ENCODE data around the gene PATJ.
A peak's percentile ranks its signal among the peaks of the same experiment; 100 is the strongest.
"Not testable (repeated sequence)": the region's sequence is repeated elsewhere in the genome, so short reads cannot be mapped to it uniquely, and the experiment has no call there.

Gene PATJ

DNA sequence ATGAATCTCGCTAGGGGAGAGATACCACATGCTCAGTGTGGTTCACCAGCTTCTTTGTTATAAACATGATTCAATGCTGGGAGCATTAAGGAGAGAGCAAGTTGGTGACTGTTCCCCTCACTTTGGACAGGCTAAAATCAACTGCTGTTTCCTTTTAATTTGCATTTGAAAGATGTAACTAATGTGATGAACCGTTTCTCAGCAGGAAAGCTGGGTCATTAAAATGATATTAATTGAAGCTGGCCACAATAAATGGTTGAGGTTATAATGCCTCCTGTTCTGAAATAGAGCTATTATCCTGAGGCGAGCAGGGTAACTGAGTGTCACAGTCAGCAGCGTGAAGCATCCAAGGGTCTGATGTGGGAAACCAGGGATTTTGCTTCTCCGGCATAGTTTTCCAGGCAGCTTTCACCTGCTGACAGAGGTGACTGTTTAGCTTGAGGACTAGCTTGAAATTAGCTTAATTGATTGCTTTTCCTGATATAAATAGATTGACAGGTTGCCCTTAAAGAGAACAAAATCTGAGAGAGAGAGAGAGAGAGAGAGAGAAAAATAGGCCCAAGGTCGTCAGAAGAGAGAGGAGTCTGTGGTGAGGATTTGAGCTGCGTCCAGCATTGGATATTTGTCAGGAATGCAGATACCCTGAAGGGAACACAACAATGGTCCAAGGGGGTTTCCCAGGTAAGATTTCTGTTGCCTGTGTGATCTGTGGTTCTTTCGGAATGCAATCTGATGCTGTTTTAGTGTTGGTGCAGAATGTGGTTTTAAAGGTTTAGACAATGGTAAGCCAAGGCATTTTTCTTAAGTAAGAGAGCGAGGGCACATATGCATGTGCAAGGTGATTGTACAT, 209.7 kb downstream of the PATJ start:
- no peak for DNase-seq

DNA sequence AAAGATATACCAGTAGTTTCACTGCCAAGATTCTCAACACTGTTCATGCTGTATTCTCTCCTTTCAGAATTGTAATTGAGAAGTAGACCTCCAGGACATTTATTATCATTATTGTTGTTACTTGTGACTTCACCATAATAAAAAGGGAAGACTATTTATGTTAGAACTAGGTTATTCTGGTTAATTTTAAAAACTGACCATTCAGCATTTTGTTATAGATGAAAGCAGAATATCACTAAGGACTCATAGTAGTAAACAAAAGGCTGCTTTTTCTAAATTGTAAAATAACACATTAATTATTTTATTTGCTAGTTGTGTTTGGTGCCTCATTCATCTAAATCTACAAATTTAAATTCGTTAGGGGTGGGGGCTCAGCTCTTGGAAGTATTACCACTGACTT, 210.4 kb downstream of the PATJ start:
- DNase-seq, result no peak

- DNase-seq, result no peak
Observed at GRCh38 chr1:61953076-61953789, 211.0 kb downstream of the PATJ start.

DNA sequence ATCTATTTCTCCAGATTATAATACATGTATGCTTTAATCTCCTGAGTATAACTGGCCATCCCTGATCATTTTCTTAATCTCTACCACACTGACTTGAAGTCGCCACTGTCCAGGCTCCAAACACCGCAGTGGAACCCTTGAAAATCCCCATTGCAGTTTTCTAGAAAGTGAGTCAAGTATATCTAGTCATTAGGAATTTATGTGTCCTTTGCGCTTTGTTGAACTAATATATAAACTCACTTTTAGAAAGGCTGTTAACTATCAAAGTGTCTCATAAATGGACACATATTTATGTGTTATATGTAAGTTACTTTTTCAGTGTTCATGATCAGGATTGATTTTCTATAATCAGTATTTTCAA, 211.5 kb downstream of the PATJ start:
- no peak for DNase-seq

GRCh38 chr1:61955261-61955660, 213.0 kb downstream of the PATJ start:
- DNase-seq, result no peak

GRCh38 chr1:61956016-61956645, 213.9 kb downstream of the PATJ start:
- no peak for DNase-seq

DNA sequence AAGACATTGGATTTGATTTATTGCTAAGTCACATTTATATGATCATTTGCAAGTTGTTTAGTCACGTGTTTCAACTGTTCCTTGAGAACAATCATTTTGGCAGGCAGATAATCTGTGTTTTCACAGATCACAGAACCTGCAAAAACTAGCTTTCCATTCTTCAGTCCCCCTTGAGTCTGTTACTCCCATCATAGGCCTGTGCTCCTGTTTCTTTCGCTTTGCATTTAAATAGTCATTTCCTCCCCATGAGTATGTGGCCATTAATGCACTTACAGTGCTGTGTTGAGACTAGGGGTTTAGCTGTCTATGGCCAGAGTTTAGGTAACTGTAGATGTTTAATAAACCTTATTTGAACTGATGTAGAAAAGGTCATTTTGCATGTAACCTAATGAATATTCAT, 214.5 kb downstream of the PATJ start:
- no peak for DNase-seq

GRCh38 chr1:61961009-61961408, 218.7 kb downstream of the PATJ start:
- DNase-seq, result no peak

DNA sequence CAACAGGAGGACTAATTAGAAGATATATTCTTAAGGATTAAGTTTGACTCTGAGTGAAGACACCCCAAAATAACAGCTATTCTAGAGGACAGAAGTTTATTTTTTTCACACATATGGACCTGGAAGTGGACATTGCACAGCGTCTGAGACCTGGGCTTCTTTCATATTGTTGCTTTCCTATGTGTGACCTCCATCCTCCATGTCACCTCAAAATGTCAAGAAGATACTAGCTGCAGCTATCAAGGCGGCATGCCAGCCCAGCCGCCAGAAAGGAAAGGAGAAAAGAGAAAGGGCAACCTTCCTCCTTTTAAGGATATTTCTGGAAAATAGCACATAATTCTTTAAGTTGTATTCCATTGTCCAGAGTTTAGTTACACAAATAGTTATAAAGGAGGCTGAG, 220.4 kb downstream of the PATJ start:
- DNase-seq, result no peak

GRCh38 chr1:61966450-61967225, 224.4 kb downstream of the PATJ start:
- not testable (repeated sequence) for DNase-seq

GRCh38 chr1:61967750-61968149, 225.5 kb downstream of the PATJ start:
- DNase-seq, result no peak

DNA sequence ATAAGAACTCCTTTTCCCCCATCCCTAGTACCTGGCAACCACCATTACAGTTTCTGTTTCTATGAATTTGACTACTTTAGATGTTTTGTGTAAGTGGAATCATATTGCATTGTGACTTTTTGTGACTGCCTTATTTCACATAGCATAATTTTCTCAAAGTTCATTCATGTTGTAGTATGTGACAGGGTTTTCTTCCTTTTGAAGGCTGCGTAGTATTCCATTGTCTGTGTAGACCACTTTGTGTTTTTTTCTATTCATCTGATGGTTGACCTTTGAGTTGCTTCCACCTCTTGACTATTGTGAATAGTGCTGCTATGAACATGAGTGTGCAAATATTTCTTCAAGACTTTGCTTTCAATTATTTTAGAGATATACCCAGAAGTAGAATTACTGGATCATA, 226.6 kb downstream of the PATJ start:
- no peak for DNase-seq

DNA sequence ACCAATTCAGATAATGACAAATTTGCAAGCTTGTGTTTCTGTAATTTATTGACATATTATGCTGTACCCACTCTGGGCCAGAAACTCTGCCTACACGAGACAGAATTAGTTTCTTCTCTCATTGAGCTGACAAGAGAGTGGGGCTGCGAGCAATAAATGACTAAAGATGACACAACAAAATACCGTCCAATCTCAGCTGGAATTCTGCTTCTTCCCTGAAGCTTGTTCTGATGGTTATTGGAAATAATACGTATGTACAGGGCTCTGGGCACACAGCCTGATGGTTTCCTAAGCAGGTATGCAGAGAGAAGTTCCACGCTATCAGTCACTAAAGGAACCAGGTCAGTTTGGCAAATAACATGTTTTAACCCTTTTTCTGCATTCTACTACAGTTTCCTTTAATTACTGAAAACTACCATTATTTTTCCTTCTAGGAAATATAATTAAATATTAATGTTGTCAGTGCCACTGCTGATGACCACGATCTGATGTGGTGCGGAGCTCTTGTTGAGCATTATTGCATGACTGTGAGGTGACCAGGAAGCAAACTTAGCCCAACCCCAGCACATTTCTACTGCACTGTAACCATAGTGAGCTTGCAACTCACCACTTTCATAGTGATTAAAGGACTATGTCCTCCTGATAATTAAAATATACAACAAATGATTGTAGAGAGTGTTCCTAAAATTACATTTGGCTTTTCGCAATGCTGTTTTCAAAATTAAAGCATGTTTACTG, 231.0 kb downstream of the PATJ start:
- DNase-seq, result no peak

- no peak for DNase-seq
Observed at GRCh38 chr1:61975638-61976037, 233.4 kb downstream of the PATJ start.

GRCh38 chr1:61976566-61976965, 234.3 kb downstream of the PATJ start:
- DNase-seq, result no peak

DNA sequence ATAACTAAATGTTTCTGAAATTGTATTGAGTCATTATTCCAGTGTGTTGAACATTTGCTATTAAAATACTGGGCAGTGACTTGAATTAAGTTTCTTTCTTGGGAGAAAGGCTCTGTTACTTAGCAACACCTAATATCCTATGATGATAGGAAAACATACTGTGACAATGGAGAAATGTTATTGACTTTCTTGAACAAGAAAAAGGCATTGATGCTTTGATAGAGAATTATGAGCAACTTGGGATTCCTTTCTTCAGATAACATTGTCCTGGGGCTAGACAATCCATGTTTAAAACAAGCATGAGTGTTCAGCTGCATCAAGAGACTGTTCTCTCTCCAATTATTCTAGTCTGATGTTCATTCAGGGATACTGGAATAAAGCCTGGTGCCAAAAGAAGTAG, 236.5 kb downstream of the PATJ start:
- no peak for DNase-seq

GRCh38 chr1:61979729-61980128, 237.4 kb downstream of the PATJ start:
- DNase-seq, result no peak

DNA sequence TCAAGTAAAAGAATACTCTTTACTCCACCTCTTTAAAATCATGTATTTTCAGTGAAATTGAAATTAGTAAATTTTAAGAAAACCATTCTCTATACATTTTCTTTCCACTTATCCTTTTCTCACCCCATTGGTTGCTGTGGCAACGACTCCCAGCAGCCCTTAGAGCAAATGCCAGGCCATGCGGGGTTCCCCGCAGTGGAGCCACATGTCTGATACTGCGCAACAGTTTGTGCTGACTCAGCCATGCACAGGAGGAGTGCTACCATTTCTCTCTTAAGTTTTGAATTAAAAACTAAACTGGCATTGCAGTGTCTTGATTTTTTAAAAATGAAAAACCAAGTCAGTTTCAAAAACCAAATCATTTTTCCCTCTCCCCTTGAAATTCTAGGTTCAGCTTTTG, 238.3 kb downstream of the PATJ start:
- peak; percentile 72 for DNase-seq

DNA sequence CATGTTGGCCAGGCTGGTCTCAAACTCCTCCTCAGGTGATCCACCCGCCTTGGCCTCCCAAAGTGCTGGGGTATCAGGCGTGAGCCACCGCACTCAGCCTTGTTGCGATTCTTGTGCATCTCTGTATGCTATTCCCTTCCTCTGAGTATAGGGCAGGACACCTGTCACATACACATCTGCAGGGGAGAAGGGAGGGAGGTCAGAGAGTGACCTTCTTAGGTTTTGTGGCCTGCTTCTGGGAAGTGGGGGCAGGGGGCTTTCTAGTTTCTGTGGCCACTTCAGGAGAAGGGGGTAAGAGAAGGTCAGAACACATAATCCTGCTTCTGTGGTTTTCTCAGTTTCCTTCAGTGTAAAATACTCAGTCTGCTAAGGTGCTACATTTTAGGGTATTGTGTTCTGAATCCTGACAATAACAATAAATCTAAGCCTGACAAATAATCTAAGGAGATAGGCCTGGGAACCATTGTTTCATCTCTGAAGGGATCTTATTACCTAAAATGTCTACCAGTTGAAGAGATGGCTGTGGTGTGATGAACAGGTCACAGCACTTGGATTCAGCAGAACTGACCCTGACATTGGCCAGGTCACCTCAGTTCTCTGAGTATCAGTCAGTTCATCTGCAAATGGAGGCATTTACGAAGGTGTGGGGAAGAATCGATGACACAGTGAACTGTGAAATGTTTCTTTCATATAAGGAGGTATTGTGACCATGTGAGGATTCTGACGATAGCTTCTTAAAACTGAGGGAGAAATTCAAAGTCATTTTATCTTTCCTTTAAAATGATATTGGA, 239.8 kb downstream of the PATJ start:
- no peak for DNase-seq

DNA sequence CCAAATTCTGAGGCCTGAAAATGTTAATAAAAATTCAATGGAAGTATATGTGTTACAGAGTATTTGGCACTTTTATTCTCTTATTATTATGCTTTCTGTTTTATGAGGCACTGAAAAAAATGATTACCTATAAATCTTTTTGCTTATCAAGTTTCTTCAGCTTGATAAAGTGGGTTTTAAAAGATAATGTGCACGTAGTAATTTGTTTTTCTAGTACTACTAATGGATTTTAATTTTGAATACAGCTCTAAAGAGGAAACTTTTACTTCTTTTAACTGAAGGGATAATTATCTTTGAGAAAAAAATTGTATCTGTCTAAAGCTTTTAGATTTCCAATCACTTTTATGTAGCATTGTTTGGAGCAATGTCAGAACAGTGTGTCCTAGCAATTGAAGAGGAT, 241.0 kb downstream of the PATJ start:
- DNase-seq, result no peak

DNA sequence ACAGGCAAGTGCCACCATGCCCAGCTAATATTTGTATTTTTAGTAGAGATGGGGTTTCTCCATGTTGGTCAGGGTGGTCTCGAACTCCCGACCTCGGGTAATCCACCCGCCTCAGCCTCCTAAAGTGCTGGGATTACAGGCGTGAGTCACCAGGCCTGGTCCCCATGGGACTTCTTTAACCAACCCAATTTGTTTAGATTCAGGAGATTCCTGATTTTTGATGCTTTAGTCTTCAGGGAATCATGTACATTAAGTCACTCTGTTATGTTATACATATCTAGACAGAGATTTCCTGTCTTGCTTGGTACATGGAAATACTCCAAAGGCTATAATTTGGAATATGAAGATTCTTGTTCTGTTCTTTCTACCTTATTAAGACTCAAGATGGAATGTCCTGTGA, 250.0 kb downstream of the PATJ start:
- no peak for DNase-seq

All from NK-92 treated with Interleukin-12 subunit alpha and Interleukin-12 subunit beta, amount 100 ng/mL, for 24 hours (cell line).